ENCODE measurements around the gene C4B.

The C4B gene

DNA sequence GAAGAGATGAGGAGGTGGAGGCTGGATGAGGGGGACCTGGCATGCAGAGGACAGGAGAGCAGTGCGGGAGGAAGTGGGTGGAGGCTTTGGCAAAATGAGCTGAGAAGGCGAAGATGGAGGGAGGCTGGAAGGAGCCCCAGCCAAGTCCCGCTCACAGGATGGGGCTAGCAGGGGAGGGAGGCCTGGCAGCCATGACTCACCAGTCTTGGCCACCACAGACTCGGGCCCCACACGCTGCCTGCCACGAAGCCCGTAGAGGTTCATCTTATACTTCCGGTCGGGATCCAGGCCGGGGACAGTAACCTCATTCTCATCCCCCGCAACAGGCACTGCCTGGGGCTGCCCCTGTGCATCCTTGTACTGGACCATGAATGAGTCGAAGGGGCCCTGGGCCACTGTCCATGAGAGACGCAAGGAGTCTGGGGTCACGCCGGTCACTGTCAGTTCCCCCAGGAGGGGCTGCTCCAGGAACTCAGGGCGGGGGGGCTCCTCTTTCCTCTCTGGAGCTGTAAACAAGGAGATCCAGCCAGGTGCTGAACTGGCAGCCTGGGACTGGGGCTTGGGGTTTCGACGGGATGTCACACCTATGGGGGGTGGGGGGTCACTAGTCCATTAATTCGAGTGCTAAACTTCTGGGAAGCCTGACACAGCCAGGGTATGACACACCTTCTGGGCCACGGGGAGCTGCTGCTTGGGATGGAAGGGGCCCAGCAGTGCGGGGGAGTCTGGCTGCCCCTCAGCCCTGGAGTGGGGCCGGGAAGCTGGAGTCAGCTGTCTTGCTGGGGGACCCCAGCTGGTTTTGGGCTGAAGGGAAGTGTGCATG, 66.8 kb downstream of the C4B start:
- DNase-seq (ENCODE audit: low read depth in 2 of 2): no peak

- DNase-seq (ENCODE audit: low read depth in 2 of 2): no peak
Measured at GRCh38 chr6:32082478-32082877, 67.9 kb downstream of the C4B start.

- DNase-seq (ENCODE audit: low read depth in 2 of 2): no peak
Measured at GRCh38 chr6:32082935-32083334, 68.3 kb downstream of the C4B start.

DNA sequence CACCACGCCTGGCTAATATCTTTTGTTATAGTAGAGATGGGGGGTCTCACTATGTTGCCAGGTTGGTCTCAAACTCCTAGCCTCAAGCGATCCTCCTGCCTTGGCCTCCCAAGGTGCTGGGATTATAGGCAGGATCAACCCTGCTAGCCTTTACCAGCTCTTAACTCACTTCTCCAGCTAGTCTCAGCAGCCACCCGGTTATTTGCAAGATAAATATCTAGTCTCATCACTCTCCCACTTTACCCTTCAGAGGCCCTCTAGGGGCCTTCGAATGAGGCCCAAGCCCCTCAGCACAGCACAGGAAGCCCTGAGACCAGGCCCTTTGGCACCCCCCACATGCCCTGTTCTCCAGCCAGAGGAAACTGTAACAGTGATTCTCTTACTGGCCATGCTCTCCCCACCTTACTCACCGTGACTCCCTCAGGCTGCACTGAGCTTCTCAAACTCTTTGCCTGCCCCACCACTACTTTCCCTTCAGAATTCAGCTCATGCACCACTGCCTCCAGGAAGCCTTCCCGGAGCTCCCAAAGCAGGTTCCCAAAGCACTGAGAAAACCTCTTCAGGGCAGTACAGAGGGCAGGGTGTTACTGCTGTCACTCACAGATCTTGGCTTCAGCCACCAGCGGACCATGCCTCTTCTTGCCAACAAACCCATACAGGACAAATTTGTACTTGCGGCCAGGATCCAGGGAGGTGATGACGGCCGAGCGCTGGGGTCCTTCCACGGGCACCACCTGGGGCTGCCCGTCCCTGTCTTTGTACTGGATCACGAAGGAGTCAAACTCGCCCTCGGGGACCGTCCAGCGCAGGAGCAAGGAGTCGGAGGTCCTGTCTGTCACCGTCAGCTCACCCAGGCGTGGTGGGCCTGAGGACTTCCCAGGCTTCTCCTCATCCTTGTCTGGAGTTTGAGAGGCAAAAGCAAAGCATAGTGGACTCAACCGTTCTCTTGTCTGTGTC, 69.5 kb downstream of the C4B start:
- DNase-seq (ENCODE audit: low read depth in 2 of 2): no peak

- DNase-seq (ENCODE audit: low read depth in 2 of 2): no peak
Measured at GRCh38 chr6:32084780-32085179, 70.2 kb downstream of the C4B start.

Data from stimulated activated CD8-positive, alpha-beta memory T cell treated with anti-CD3 and anti-CD28 coated beads, Interleukin-15, amount 100 ng/mL, for 48 hours (primary cell).